Activated T-helper 17 cell treated with anti-CD3 and anti-CD28 coated beads, Interleukin-2, amount 50 U/mL, for 72 hours (primary cell): ENCODE measurements around the gene NAPA. TPM values are rescaled to one million over a fixed set of nuclear protein-coding genes. Genes with fewer than 3 reads are reported as not detected.

ENCODE experiments used
- ATAC-seq: fragments of 150-1000 bp; cut with Tn5 transposase; replicated peaks from 2 replicates; pipeline ENCODE4 v1.10.0; 2021; ENCODE audit warnings: mild to moderate bottlenecking, moderate library complexity
- H3K27ac Mint-ChIP-seq: one replicate; pipeline ENCODE4 v1.8.0; 2022; ENCODE audit warnings: mixed read lengths
- H3K27me3 Mint-ChIP-seq: one replicate; pipeline ENCODE4 v1.8.0; 2022; ENCODE audit warnings: mixed read lengths
- H3K36me3 Mint-ChIP-seq: one replicate; pipeline ENCODE4 v1.8.0; 2022; ENCODE audit warnings: low read depth, mild to moderate bottlenecking, mixed read lengths
- H3K4me1 Mint-ChIP-seq: one replicate; pipeline ENCODE4 v1.8.0; 2022; ENCODE audit warnings: mixed read lengths
- H3K4me3 Mint-ChIP-seq: one replicate; pipeline ENCODE4 v1.8.0; 2022; ENCODE audit warnings: mild to moderate bottlenecking, mixed read lengths
- H3K9me3 Mint-ChIP-seq: one replicate; pipeline ENCODE4 v1.8.0; 2022; ENCODE audit warnings: mixed read lengths
- total RNA-seq, 2 donors: library from RNA; stranded (reverse); gene quantifications; one replicate each; pipeline ENCODE4 v1.2.3, GENCODE V29; 2022

The NAPA gene
- total RNA-seq, 2 donors from 2014 or later = 33.7 to 72.4 TPM

DNA sequence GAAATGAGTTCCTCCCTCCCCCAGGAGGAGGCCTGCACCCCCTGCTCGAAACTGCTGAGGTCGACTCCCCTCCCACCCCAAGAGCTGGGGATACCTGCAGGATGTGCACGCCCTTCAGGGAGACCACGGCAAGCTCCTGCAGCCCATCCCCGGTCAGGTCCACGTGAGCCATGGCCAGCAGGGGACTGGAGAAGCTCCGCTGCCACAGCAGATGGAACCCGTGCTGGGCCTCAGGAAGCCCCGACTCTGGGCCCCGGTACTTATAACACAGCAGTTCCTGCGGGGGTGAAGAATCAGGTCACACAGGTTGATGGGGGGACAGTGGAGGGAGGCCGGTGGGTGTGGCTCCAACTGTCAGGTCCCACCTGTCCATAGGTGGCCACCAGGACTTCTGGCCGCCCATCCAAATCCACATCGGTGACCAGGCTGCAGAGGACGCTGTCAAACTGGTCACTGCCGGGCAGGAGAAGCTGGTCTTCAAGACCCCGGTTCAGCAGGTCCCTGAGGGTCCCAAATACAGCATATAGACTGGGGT, 38.4 kb downstream of the NAPA start:
- peaks cover 11% of the 10 kb centered on the region for H3K27me3 Mint-ChIP-seq

DNA sequence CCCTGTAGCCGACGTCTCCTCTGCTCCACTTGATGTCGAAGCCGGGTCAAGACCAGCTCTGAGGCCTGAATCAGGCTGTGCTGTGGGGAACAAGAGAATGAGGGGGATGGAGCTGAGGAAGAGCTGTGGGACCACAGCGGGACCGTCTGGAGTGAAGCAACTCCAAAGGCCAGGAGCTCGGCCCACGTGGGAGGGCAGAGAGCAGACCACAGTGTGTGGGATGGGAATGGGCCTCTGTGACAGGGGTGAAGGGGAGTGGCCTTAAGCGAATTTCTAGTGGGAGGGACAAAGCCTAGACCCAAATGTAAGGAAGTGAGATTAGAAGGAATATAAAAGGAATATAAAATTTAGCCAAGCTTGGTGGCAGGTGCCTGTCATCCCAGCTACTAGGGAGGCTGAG, 39.4 kb downstream of the NAPA start:
- ATAC-seq = no peak

More for the DNA sequence above, 38.4 kb downstream of the NAPA start:
- no peaks in the 10 kb centered on the region for H3K36me3 Mint-ChIP-seq
- H3K9me3 Mint-ChIP-seq = no peaks in the 10 kb centered on the region
- H3K4me3 Mint-ChIP-seq = no peak overlapping the region
- no peaks in the 10 kb centered on the region for H3K4me1 Mint-ChIP-seq
- no peak overlapping the region for H3K27ac Mint-ChIP-seq
- ATAC-seq = no peak

DNA sequence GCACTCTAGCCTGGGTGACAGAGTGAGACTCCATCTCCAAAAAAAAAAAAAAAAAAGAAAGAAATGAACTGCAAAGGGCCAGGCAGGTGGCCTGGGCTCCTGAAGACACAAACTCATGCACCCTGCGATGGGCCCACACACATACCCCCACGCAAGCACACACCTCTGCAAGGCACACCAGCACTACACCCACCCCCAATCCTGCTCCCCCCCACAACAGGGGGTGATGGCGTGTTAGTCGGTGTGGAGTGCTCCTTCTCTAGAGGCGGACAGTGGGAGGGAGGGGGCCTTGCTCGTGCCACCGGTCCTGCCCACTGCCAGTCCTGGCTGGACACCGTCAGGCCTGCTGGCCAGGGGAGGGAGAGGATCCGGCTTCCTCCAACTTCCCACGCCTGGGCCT, 41.5 kb downstream of the NAPA start:
- peaks cover 35% of the 10 kb centered on the region for H3K27me3 Mint-ChIP-seq
- no peaks in the 10 kb centered on the region for H3K36me3 Mint-ChIP-seq
- no peak overlapping the region for H3K4me3 Mint-ChIP-seq
- H3K27ac Mint-ChIP-seq = no peak overlapping the region
- H3K9me3 Mint-ChIP-seq = no peaks in the 10 kb centered on the region
- no peak for ATAC-seq
- H3K4me1 Mint-ChIP-seq = peaks cover 8% of the 10 kb centered on the region

More for the DNA sequence above, 39.4 kb downstream of the NAPA start:
- Mint-ChIP-seq H3K27me3 (peaks cover 20% of the 10 kb centered on the region), H3K4me1 (peaks cover 4% of the 10 kb centered on the region), H3K9me3 (no peaks in the 10 kb centered on the region), H3K4me3 (no peak overlapping the region), H3K27ac (no peak overlapping the region), H3K36me3 (no peaks in the 10 kb centered on the region)

DNA sequence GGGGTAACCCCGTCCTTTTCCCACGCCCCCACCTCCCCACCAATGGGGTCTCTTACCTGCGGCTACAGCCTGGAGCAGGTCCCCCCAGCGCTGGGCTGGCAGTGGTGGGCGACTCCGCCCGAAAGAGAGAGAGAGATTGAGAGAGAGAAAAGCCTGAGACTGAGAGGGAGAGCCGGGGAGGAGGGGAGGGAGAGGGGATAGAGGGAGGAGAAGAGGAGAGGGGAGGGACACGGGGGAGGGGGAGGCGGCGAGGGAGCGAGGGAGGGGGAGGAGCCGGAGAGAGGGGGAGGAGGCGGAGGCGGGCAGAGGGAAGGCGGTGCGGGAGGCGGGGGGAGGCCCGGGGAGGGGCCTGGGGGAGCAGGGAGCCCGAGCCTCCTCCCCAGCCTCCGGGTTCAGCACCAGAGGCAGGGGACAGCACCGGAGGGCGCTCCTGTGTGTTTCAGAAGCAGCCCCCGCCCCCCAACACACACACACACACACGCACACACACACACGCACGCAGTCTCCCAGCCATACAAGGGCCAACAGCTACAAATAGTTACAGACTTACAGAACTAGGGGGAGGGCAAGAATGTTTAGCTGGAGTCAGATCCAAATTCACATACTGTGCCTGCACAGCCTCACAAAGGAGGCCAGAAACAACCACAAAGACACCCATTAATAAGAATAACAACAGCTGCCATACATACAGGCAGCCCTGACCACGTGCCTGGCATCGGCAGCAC, 43.0 kb downstream of the NAPA start, which contains the start of gene SLC8A2:
TSS of gene SLC8A2 (minus strand) at position 161 of the 725 bp plus-strand sequence. CDS start 5,490 bp downstream, outside the sequence.
- Mint-ChIP-seq H3K9me3 (no peaks in the 10 kb centered on the region), H3K4me1 (peaks cover 10% of the 10 kb centered on the region), H3K27ac (no peak within 1 kb of the TSS), H3K36me3 (no peaks in the 10 kb centered on the region), H3K4me3 (peak within 1 kb of the TSS; percentile 3), H3K27me3 (peaks cover 41% of the 10 kb centered on the region)
- ATAC-seq = peak; percentile 38

DNA sequence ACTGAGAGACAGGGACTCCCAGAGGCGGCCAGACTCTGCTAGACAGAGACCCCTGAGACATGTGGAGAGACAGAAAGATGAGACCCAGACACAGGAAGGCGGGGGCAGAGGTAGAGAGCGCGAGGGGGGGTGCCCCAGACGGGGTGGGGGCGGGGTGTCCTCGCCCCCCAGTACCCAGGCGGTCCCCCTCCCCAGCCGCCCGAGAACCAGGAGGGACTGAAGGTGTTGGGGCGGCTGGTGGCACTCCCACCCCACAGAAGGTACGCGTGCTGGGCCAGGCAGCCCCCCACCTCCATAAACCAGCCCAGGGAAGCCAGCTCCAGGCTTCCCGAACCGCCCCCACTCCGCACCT, 43.5 kb downstream of the NAPA start:
- Mint-ChIP-seq H3K36me3 (no peaks in the 10 kb centered on the region), H3K27ac (no peak overlapping the region), H3K4me1 (peaks cover 10% of the 10 kb centered on the region), H3K4me3 (peak overlapping the region; percentile 3), H3K9me3 (no peaks in the 10 kb centered on the region), H3K27me3 (peaks cover 41% of the 10 kb centered on the region)
- ATAC-seq = no peak

DNA sequence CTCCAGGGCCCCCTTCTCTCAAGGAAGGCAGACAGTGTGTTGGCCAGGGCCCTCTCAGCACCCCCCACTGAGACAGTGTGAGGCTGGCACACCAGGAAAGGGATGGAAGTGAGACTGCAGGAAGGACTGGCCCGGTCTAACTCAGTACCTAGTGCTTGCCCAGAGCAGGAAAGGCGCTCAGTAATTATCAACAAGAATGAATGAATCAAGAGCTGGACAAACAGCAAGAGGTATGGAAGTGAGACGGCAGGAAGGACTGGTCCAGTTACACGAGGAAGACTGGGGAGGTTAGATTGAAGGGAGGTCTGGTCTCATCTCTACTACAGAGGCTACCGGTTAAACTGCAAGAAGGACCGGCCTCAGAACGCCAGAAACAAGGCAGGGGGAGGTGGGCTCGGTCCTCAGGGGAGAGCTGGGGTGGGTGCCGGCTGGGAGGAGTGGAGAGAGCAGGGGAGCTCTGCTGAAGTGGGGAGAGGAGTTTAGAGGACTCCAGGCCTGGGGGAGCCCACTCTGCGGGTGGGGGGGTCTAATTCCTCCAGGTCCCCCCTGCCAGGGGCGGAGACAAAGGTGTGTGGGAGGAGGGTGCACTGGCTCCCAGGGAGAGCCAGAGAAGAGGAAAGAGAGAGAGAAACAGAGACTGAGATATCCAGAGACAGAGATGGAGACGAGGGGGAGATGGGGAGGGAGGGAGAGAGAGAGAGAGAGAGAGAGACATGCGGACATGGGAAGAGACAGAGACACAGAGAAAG, 44.2 kb downstream of the NAPA start:
- H3K27me3 Mint-ChIP-seq = peaks cover 43% of the 10 kb centered on the region
- no peak overlapping the region for H3K27ac Mint-ChIP-seq
- no peaks in the 10 kb centered on the region for H3K9me3 Mint-ChIP-seq
- no peak for ATAC-seq
- peak overlapping the region; percentile 3 for H3K4me3 Mint-ChIP-seq
- no peaks in the 10 kb centered on the region for H3K36me3 Mint-ChIP-seq
- peaks cover 10% of the 10 kb centered on the region for H3K4me1 Mint-ChIP-seq

DNA sequence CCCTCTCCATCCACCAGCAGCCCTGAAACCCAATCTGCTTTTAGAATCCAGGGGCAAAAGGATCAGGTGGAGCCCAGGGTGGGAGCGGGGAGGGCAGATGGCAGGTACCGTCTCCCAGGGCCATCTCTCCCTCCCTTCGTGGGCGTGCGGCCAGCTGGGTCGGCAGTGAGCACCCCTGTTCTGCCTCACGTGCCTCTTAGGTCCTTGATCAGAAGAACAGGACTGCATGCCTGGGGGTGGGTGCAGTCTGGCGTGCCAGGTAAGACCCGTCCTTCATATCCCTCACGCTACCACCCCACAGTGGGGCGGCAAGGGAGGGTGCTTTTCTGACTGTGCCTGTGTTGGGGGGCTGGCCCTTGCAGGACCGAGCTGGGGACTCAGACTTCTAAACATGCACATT, 45.1 kb downstream of the NAPA start:
- ATAC-seq = no peak
- Mint-ChIP-seq H3K36me3 (no peaks in the 10 kb centered on the region), H3K27me3 (peaks cover 46% of the 10 kb centered on the region), H3K27ac (no peak overlapping the region), H3K9me3 (no peaks in the 10 kb centered on the region), H3K4me1 (peaks cover 10% of the 10 kb centered on the region), H3K4me3 (no peak overlapping the region)

DNA sequence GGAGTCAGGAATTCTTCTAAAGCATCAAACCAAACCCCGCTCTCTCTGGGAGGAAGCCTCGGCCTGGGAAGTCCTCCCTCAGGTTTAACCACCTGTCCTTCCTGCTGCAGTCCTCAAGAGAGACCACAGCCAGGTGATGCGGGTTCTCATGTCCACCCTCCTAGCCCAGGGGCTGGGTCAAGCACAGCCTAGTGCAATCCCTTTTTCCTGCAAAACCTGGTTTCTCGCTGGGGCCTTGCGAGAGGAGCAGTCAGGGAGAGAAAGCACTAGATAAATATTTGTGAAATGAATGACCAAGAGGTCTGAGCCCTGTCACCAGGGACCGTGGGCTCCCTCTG, 45.5 kb downstream of the NAPA start:
- H3K4me1 Mint-ChIP-seq = peaks cover 10% of the 10 kb centered on the region
- no peaks in the 10 kb centered on the region for H3K36me3 Mint-ChIP-seq

DNA sequence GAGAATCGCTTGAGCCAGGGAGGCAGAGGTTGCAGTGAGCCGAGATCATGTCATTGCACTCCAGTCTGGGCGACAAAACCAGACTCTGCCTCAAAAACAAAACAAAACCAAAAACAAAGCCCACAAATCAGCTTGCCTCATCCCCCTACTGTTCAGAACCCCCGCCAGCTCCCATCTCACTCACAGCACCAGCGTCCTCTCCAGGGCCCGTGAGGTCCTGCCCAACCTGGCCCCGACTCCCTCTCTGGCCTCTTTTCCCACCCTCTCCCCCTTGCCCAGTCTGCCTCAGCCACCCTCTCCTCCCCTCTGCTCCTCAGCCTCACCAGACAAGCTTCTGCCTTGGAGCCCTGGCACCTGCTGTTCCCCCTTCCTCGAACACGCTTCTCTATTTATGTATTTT, 46.9 kb downstream of the NAPA start:
- Mint-ChIP-seq H3K9me3 (no peaks in the 10 kb centered on the region), H3K4me3 (no peak overlapping the region), H3K4me1 (peaks cover 10% of the 10 kb centered on the region), H3K36me3 (no peaks in the 10 kb centered on the region), H3K27ac (no peak overlapping the region), H3K27me3 (peaks cover 51% of the 10 kb centered on the region)
- ATAC-seq = no peak

More for the DNA sequence above, 45.5 kb downstream of the NAPA start:
- Mint-ChIP-seq H3K27me3 (peaks cover 49% of the 10 kb centered on the region), H3K4me3 (no peak overlapping the region), H3K9me3 (no peaks in the 10 kb centered on the region), H3K27ac (no peak overlapping the region)
- ATAC-seq = no peak

DNA sequence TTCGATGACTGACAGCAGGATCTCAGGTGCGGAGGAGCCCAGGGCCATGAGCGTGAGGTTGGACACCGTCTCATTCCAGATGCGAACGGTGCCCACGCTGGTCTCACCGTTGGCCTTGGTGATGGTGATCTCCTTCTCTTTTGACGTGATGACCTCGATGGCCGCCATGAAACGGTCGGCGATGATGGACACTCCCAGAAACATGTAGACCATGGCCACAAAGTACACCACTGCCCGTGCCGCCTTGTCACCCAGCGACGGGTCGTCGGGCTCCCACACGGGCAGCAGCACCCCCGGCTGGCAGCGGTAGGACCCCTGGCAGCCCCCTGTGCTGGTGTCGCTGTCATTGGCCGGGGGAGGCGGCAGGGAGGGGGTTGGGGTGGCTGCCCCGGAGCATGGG, 48.9 kb downstream of the NAPA start:
- no peaks in the 10 kb centered on the region for H3K36me3 Mint-ChIP-seq

DNA sequence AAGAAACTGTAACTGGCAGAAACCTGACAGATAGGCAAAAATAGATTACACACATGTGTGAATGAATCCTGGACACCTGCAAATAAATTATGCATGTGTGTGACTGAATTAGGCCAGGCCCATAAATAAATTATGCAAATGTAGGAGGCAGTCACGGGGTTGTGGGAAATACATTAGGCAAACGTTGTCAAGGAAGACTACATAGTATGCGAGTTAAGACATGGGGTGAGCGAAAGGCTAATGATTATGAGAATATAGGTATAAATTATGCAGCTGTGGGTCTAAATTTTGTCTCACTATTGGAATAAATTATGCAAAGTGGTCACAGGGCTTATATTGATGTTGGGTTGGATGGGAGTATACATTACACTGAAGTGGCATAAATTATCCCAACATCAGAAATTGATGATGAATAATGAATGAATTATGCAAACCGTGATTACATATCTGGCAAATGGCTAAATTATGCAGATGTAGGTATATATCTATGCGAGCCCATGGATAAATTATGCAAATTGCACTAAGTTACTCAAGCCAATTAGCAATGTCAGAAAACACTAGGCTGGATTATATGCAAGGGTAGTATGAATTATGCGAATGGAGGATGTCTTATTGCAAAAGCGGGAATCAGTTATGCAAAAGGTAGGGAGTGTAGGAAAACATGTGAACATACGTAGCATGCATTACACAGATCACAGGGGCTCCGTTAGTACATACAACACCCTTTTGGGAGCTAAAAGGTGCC, 50.0 kb downstream of the NAPA start:
- Mint-ChIP-seq H3K27ac (no peak overlapping the region), H3K27me3 (peaks cover 35% of the 10 kb centered on the region), H3K9me3 (no peaks in the 10 kb centered on the region), H3K4me1 (peaks cover 6% of the 10 kb centered on the region), H3K36me3 (no peaks in the 10 kb centered on the region), H3K4me3 (no peak overlapping the region)
- ATAC-seq = no peak

More for the DNA sequence above, 48.9 kb downstream of the NAPA start:
- no peak for ATAC-seq
- Mint-ChIP-seq H3K27me3 (peaks cover 46% of the 10 kb centered on the region), H3K27ac (no peak overlapping the region), H3K4me3 (no peak overlapping the region), H3K9me3 (no peaks in the 10 kb centered on the region), H3K4me1 (peaks cover 7% of the 10 kb centered on the region)

DNA sequence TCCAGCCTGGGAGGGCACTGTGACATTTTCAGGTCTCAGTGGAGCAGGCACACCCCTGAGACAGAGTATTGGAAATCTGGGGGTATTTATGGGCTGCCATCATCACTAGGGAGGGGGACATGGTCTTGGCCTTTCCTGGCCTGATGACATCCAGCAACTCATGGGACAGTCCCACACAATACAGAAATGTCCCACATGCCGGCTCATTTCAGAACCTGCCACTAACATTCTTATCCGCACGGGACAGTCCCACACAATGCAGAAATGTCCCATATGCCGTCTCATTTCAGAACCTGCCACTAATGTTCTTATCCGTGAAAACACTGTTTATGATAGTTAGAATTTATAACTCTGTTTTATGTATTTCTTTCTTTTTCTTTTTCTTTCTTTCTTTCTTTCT, 53.0 kb downstream of the NAPA start:
- Mint-ChIP-seq H3K4me1 (no peaks in the 10 kb centered on the region), H3K27ac (no peak overlapping the region), H3K27me3 (peaks cover 24% of the 10 kb centered on the region), H3K4me3 (no peak overlapping the region), H3K36me3 (no peaks in the 10 kb centered on the region), H3K9me3 (no peaks in the 10 kb centered on the region)
- ATAC-seq = peak; percentile 81

DNA sequence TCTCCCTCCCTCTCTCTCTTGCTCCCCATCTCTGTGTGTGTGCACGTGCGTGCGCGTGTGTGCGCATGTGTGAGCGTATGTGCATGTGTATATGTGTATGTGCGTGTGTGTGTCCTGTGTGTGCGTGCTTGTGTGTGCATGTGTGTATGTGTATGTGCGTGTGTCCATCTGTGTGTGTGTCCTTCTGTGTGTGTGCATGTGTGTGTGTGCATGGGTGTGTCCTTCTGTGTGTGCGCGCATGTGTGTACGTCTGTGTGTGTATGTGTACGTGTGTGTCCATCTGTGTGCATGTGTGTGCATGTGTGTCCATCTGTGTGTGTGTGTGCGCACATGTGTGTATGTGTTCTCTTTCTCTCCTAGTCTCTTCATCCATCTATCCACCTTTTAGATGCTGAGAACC, 55.4 kb downstream of the NAPA start:
- Mint-ChIP-seq H3K9me3 (no peaks in the 10 kb centered on the region), H3K36me3 (no peaks in the 10 kb centered on the region), H3K4me3 (no peak overlapping the region), H3K27me3 (peaks cover 32% of the 10 kb centered on the region), H3K27ac (no peak overlapping the region), H3K4me1 (no peaks in the 10 kb centered on the region)
- no peak for ATAC-seq

DNA sequence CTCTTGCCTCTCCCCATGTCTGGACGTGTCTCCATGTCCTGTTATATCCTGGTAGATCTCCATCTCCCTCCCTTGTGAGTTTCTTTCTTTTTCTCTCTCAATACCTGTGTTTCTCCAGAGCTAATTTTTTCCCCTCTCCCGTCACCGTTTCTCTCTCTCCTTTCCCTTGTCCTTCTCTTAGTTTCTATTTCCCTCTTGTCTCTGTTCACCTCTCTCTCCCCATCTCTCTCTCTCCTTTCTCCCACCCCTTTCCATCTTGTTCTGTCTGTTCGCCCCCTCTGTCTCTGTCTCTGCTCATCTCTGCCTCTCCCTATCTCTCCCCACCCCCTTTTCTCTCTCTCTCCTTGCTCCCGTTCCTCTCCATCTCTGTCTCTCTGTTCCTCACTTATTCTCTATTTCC, 56.2 kb downstream of the NAPA start:
- H3K27me3 Mint-ChIP-seq = peaks cover 35% of the 10 kb centered on the region
- H3K27ac Mint-ChIP-seq = no peak overlapping the region
- H3K4me1 Mint-ChIP-seq = no peaks in the 10 kb centered on the region
- H3K36me3 Mint-ChIP-seq = no peaks in the 10 kb centered on the region
- ATAC-seq = no peak
- no peaks in the 10 kb centered on the region for H3K9me3 Mint-ChIP-seq
- no peak overlapping the region for H3K4me3 Mint-ChIP-seq
